ENCODE measurements around the gene ARL3. TPM values are rescaled to one million over a fixed set of nuclear protein-coding genes. Genes with fewer than 3 reads are reported as not detected.

The ARL3 gene
- total RNA-seq, 1 experiment from 2014 or later, result 16.5 TPM

DNA sequence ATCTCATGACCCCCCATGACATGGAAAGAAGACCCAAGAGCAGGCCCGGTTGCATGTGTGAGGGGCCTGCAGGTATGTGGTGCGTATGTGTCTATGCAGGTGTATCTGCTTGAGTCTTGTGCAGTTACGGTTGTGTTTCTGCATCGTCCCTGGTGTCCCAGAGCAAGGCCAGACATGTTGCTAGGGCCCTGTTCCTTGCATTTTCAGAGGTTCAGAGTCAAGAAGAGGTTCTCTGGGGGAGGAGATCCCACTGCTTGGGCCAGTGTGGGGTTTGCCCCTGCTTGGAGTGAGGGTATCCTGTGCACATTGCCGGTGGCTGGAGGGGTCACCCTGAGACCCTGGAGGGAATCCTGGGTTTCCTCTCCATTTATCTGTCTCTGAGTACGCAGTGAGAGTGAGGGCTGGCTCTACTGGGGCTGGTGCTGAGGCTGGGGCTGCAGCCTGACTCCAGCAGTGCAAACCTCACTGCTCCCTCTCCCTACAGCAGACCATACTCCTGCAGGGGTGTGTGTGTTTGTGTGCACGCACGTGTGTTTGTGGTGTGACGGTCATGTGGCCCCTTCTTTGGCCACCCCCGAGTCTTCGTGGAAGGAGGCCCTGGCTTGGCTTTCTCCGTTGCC, 65.8 kb downstream of the ARL3 start:
- H3K4ac ChIP-seq (ENCODE audit: low read depth, low read length), result no peak overlapping the region
- peaks cover 5% of the 10 kb centered on the region; the same call in 1 of the 2 replicates for H3K4me1 ChIP-seq (ENCODE audit: insufficient read depth, low read length)
- H3T11ph ChIP-seq (ENCODE audit: low read length), result no peak overlapping the region
- H2BK12ac ChIP-seq (ENCODE audit: insufficient read length, low read depth, low read length), result no peak overlapping the region
- TF ChIP-seq, protein P1, sequence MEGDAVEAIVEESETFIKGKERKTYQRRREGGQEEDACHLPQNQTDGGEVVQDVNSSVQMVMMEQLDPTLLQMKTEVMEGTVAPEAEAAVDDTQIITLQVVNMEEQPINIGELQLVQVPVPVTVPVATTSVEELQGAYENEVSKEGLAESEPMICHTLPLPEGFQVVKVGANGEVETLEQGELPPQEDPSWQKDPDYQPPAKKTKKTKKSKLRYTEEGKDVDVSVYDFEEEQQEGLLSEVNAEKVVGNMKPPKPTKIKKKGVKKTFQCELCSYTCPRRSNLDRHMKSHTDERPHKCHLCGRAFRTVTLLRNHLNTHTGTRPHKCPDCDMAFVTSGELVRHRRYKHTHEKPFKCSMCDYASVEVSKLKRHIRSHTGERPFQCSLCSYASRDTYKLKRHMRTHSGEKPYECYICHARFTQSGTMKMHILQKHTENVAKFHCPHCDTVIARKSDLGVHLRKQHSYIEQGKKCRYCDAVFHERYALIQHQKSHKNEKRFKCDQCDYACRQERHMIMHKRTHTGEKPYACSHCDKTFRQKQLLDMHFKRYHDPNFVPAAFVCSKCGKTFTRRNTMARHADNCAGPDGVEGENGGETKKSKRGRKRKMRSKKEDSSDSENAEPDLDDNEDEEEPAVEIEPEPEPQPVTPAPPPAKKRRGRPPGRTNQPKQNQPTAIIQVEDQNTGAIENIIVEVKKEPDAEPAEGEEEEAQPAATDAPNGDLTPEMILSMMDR (conservative IDR thresholded peaks at IDR 0.05), result no peak
- H3K23me2 ChIP-seq (ENCODE audit: insufficient read length, low read depth, low read length, poor library complexity, severe bottlenecking), result peaks cover 25% of the 10 kb centered on the region
- H2BK5ac ChIP-seq (ENCODE audit: insufficient read length, low read length), result no peak overlapping the region
- H2BK20ac ChIP-seq (ENCODE audit: low read depth, low read length, poor library complexity, severe bottlenecking), result no peak overlapping the region
- H4K8ac ChIP-seq (replicated peaks; ENCODE audit: insufficient read length, low read depth, low read length), result no peak overlapping the region
- H3K27me3 ChIP-seq (ENCODE audit: insufficient read depth, low read length), result no peaks in the 10 kb centered on the region
- Mint-ChIP-seq H3K9me3 (no peaks in the 10 kb centered on the region), H3K4me1 (peaks cover 61 to 70% of the 10 kb centered on the region in 2 experiments), H3K4me3 (peak overlapping the region; percentile 10 to 57; a peak in 2 of 5 replicates), H3K27ac (peak overlapping the region in 1 of 3 experiments; percentile 98; a peak in 3 of 7 replicates), H3K27me3 (ENCODE audit: low read depth) (no peaks in the 10 kb centered on the region), H3K36me3 (ENCODE audit: insufficient read depth in 1 of 3, low read depth in 3 of 3) (peaks cover 2 to 13% (median 7%) of the 10 kb centered on the region in 3 experiments; a peak in 3 of 7 replicates)
- H3K56ac ChIP-seq (ENCODE audit: insufficient read length, low read depth, low read length), result no peak overlapping the region
- H3K79me1 ChIP-seq (ENCODE audit: insufficient read depth, low read depth, low read length, poor library complexity, severe bottlenecking), result peaks cover 6% of the 10 kb centered on the region
- peaks cover 21% of the 10 kb centered on the region; the same call in 1 of the 2 replicates for H3K79me2 ChIP-seq (ENCODE audit: insufficient read depth, low read length)
- no peak overlapping the region for H3K9ac ChIP-seq (ENCODE audit: extremely low read depth, insufficient read length, low read length)
- no CpG with 5 or more reads among the region's 12 CpGs for WGBS (ENCODE audit: extremely low coverage, insufficient read length, low lambda C conversion rate)
- no peak for DNase-seq
- peaks cover 3% of the 10 kb centered on the region for H4K20me1 ChIP-seq (ENCODE audit: control insufficient read depth, insufficient read depth, insufficient read length)
- H3K18ac ChIP-seq (ENCODE audit: insufficient read length, low read depth, low read length), result no peak overlapping the region
- no peak overlapping the region for H4K5ac ChIP-seq (ENCODE audit: insufficient read length, low read depth, low read length)
- no peak overlapping the region for H3K27ac ChIP-seq (ENCODE audit: insufficient read length, low read depth, low read length)
- no peak overlapping the region for H3K23ac ChIP-seq (ENCODE audit: insufficient read length, low read depth, low read length)
- no peaks in the 10 kb centered on the region for H3K9me3 ChIP-seq (ENCODE audit: control insufficient read depth, low read depth, low read length)
- no peak overlapping the region for H4K91ac ChIP-seq (ENCODE audit: insufficient read length, low read depth, low read length)
- H3K4me2 ChIP-seq (ENCODE audit: insufficient read depth, insufficient read length, low read length), result no peak overlapping the region
- H2AFZ ChIP-seq (ENCODE audit: low read length), result no peak overlapping the region
- no peak overlapping the region for H2AK5ac ChIP-seq (ENCODE audit: insufficient read length, low read length)
- H2BK15ac ChIP-seq (ENCODE audit: low read depth, low read length), result no peak overlapping the region
- H3K14ac ChIP-seq (ENCODE audit: insufficient read depth, low read length), result no peak overlapping the region; the same call in 1 of the 2 replicates
- H2BK120ac ChIP-seq (ENCODE audit: low read depth, low read length, poor library complexity, severe bottlenecking), result no peak overlapping the region
